Sigmoid colon (tissue), 7 donors: ENCODE data around the gene IMMP2L. TPM values are rescaled to one million over a fixed set of nuclear protein-coding genes. Genes with fewer than 3 reads are reported as not detected.

Experiments used
- DNase-seq: peaks from one replicate; pipeline ENCODE4 v3.0.0-alpha.2; 2019
- H3K27ac ChIP-seq, 4 donors: fragments of 200-600 bp; sonication (generic); one replicate each; pipeline ENCODE4 v1.5.1; 2016 to 2019; ENCODE audit warnings: mild to moderate bottlenecking in 1 of 4
- H3K27me3 ChIP-seq, 3 donors: fragments of 200-600 bp; sonication (generic); one replicate each; pipeline ENCODE4 v1.5.1; 2019; ENCODE audit warnings: mild to moderate bottlenecking in 1 of 3
- H3K36me3 ChIP-seq, 4 donors: fragments of 200-600 bp; sonication (generic); one replicate each; pipeline ENCODE4 v1.5.1; 2016 to 2019
- H3K4me1 ChIP-seq, 4 donors: fragments of 200-600 bp; sonication (generic); one replicate each; pipeline ENCODE4 v1.5.1; 2017 to 2019
- H3K4me3 ChIP-seq, 4 donors: fragments of 200-600 bp; sonication (generic); one replicate each; pipeline ENCODE4 v1.5.1; 2017 to 2019; ENCODE audit warnings: mild to moderate bottlenecking in 2 of 4, moderate library complexity in 1 of 4
- H3K9me3 ChIP-seq, 4 donors: fragments of 200-600 bp in 3 of 4; sonication (generic) in 3 of 4; one replicate each; pipeline versions ENCODE4 v1.5.1 to v1.6.1; 2013 to 2019
- EP300 ChIP-seq, 4 donors: sonication (generic); formaldehyde crosslinking; IDR thresholded peaks; one replicate each; pipeline ENCODE4 v1.6.1; 2017; ENCODE audit warnings: antibody characterized with exemption in 4 of 4
- POLR2A ChIP-seq, 2 donors: fragments of 450-650 bp; IDR thresholded peaks; one replicate each; pipeline ENCODE4 v1.6.1; 2016; ENCODE audit warnings: antibody characterized with exemption in 2 of 2, mild to moderate bottlenecking in 2 of 2, moderate library complexity in 2 of 2
- POLR2AphosphoS5 ChIP-seq, 4 donors: sonication (generic); formaldehyde crosslinking; IDR thresholded peaks; one replicate each; pipeline ENCODE4 v1.6.1; 2017; ENCODE audit warnings: antibody characterized with exemption in 4 of 4
- WGBS, 2 donors: extraction: QIAGEN DNeasy Blood & Tissue Kit; methylation state at CpG; one replicate each; pipeline ENCODE4 v1.1.7; 2013; 5-methylcytosine and 5-hydroxymethylcytosine counted together
- intact Hi-C: fragments of 100-400 bp; cut with DNase I; formaldehyde crosslinking; loops from one replicate; pipeline ENCODE4 v1.15.1; 2023
- polyA plus RNA-seq, 3 donors: library from polyadenylated mRNA; stranded (reverse); fragments of 200-250 nt; gene quantifications; one replicate each; pipeline ENCODE4 v1.2.3, GENCODE V29; 2013
- total RNA-seq, 4 donors: library from RNA; depleted of rRNA; stranded (reverse); fragments of >200 nt; gene quantifications; one replicate each; pipeline ENCODE4 v1.1.0, GENCODE V29; 2016
- TF ChIP-seq, protein P1 (sequence below), 4 experiments: fragments of 450-650 bp in 3 of 4; fragments of 200-600 bp in 1 of 4; IDR thresholded peaks; one replicate each; pipeline ENCODE4 v1.5.1; 2016 to 2019; ENCODE audit warnings: antibody characterized with exemption in 4 of 4, mild to moderate bottlenecking in 3 of 4, moderate library complexity in 2 of 4
- donor health status: healthy with polysubstance abuse.
- donor health status: Bipolar disorder and iron deficiency.
- donor health status: healthy.

IMMP2L gene
- total and polyA plus RNA-seq, 7 donors: 2.5 to 57.9 (median 18.5) TPM

DNA sequence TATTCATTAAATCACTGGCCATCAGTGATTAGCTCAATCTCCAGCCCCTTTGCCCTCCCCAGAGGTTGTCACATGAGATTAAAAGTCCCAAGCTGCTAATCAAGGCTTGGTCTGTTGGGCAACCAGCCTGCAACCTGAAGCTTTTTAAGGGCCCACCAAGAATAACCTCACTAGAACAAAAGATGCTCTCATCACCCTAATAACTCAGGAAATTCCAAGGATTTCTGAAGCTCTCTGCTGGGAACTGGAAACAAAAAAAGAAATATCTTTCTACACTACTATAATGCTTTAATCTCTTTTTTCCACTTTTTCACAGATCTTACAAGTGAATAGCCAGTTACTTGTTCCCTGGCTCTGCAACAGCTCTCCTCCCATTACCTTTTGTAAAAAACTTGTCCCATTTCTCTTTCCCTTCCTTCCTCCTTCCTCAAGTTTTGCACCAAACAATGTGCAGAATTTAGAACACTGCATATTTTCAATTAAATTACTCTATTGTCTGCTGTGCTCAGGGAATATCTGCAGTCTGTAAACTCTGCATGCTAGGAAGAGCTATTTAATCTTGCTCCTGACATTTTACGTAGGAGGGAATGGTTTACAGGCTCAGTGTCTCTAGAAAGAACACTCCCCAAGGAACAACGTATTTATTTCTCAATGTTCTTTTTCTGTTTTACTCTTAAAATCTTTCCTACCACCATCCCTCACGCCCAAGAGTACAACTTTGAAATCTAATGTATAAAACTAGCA, 169.1 kb downstream of the IMMP2L start:
- Histone ChIP-seq H3K4me1 (peaks cover 0 to 24% (median 10%) of the 10 kb centered on the region in 4 donors), H3K27ac (peak overlapping the region; percentile 4 to 35 (median 20)), H3K4me3 (no peak overlapping the region), H3K9me3 (no peaks in the 10 kb centered on the region), H3K27me3 (no peaks in the 10 kb centered on the region), H3K36me3 (no peaks in the 10 kb centered on the region)
- WGBS, 2 donors: 78 to 86% methylated on average over 3 of the region's 3 CpGs
- TF ChIP-seq POLR2A (IDR thresholded peaks at IDR 0.05) (no peak), POLR2AphosphoS5 (IDR thresholded peaks at IDR 0.05) (no peak), EP300 (IDR thresholded peaks at IDR 0.05) (no peak)
- TF ChIP-seq, protein P1, sequence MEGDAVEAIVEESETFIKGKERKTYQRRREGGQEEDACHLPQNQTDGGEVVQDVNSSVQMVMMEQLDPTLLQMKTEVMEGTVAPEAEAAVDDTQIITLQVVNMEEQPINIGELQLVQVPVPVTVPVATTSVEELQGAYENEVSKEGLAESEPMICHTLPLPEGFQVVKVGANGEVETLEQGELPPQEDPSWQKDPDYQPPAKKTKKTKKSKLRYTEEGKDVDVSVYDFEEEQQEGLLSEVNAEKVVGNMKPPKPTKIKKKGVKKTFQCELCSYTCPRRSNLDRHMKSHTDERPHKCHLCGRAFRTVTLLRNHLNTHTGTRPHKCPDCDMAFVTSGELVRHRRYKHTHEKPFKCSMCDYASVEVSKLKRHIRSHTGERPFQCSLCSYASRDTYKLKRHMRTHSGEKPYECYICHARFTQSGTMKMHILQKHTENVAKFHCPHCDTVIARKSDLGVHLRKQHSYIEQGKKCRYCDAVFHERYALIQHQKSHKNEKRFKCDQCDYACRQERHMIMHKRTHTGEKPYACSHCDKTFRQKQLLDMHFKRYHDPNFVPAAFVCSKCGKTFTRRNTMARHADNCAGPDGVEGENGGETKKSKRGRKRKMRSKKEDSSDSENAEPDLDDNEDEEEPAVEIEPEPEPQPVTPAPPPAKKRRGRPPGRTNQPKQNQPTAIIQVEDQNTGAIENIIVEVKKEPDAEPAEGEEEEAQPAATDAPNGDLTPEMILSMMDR (IDR thresholded peaks at IDR 0.05): no peak
- intact Hi-C loops: no loop called here
- no peak for DNase-seq

DNA sequence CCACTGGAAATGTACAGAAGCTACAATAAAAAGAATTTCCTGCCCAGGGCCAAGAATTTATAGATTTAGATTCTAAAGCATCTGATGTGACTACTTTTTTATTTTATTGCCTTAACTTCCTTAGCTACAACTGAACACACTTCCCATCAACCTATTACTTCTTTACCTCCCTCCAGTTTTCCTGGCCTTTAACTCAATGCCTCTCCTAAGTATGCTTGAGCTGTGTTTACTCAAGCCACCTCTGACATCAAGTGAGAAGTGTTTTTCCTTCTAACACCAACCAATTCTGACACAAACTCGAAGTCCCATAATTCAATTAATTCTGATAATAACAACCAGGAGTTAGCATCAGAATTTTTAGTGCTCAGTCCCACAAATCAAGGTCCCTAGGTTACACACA, 170.0 kb downstream of the IMMP2L start:
- H3K4me1 ChIP-seq: peaks cover 0 to 24% (median 10%) of the 10 kb centered on the region in 4 donors
- H3K27me3 ChIP-seq: no peaks in the 10 kb centered on the region
- H3K27ac ChIP-seq: peak overlapping the region in 2 of 4 donors; percentile 11 to 28
- H3K9me3 ChIP-seq: no peaks in the 10 kb centered on the region
- intact Hi-C loops: no loop called here
- no peaks in the 10 kb centered on the region for H3K36me3 ChIP-seq
- no peak for TF ChIP-seq POLR2A (IDR thresholded peaks at IDR 0.05)
- TF ChIP-seq, protein P1 (IDR thresholded peaks at IDR 0.05): no peak
- no peak for TF ChIP-seq POLR2AphosphoS5 (IDR thresholded peaks at IDR 0.05)
- TF ChIP-seq EP300 (IDR thresholded peaks at IDR 0.05): no peak
- WGBS, 2 donors: 63% methylated on average over 1 of the region's 1 CpG
- no peak for DNase-seq
- no peak overlapping the region for H3K4me3 ChIP-seq

DNA sequence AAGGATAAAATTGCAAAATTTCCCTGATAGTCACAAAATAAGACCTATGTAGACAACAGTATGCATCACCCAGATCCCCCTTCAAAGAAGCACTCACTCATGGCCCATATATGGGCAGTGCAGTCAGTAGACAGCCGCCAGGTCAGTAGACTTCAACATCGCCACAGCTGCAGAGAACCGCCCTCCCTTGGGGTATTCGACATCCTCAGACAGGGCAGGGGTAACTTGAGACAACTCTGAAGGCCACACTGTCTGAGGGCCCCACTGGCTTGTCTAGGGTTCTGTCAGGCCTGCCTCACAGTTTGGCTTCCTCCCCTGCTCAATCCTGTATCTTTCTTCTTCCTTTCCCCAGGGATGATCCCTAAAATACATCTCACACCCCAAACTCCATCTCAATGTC, 172.3 kb downstream of the IMMP2L start:
- Histone ChIP-seq H3K4me3 (no peak overlapping the region), H3K9me3 (no peaks in the 10 kb centered on the region), H3K4me1 (peaks cover 0 to 24% (median 10%) of the 10 kb centered on the region in 4 donors), H3K27me3 (no peaks in the 10 kb centered on the region), H3K27ac (no peak overlapping the region), H3K36me3 (no peaks in the 10 kb centered on the region)
- no peak for DNase-seq
- no peak for TF ChIP-seq POLR2A (IDR thresholded peaks at IDR 0.05)
- TF ChIP-seq EP300 (IDR thresholded peaks at IDR 0.05): no peak
- TF ChIP-seq, protein P1 (IDR thresholded peaks at IDR 0.05): no peak
- TF ChIP-seq POLR2AphosphoS5 (IDR thresholded peaks at IDR 0.05): no peak
- intact Hi-C loops: no loop called here
- WGBS, 2 donors: 97% methylated on average over 4 of the region's 4 CpGs

DNA sequence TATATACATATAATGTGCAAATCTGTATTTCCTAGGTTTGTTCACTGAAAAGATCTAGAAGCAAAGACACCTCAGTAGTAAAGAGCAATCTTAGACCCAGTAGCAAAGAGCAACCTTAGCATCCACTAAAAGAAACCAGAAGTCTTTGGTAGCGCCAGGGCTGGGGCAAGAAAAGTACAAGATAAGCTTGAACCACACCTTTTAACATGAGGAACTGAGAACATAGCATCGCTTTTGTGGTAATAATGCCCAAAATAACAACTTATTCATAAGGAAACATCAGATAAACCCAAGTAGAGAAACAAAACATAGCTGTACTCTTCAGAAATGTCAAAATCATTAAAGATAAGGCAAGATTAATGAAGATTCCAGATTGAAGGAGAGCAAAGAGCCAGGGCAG, 173.4 kb downstream of the IMMP2L start:
- WGBS, 2 donors: 84 to 97% methylated on average over 2 of the region's 2 CpGs
- TF ChIP-seq POLR2AphosphoS5 (IDR thresholded peaks at IDR 0.05) (no peak), EP300 (IDR thresholded peaks at IDR 0.05) (no peak), POLR2A (IDR thresholded peaks at IDR 0.05) (no peak)
- TF ChIP-seq, protein P1 (IDR thresholded peaks at IDR 0.05): no peak
- H3K27me3 ChIP-seq: no peaks in the 10 kb centered on the region
- intact Hi-C loops: no loop called here
- H3K36me3 ChIP-seq: no peaks in the 10 kb centered on the region
- DNase-seq: no peak
- no peak overlapping the region for H3K27ac ChIP-seq
- H3K9me3 ChIP-seq: no peaks in the 10 kb centered on the region
- no peak overlapping the region for H3K4me3 ChIP-seq
- peaks cover 0 to 17% (median 9%) of the 10 kb centered on the region in 4 donors for H3K4me1 ChIP-seq
